ENCODE results near the gene PLPP4.
A peak's percentile ranks its signal among the peaks of the same experiment; 100 is the strongest.

PLPP4 gene

GRCh38 chr10:120580918-120581895 lies 124.2 kb downstream of the PLPP4 start:
- no peak for ATAC-seq

DNA sequence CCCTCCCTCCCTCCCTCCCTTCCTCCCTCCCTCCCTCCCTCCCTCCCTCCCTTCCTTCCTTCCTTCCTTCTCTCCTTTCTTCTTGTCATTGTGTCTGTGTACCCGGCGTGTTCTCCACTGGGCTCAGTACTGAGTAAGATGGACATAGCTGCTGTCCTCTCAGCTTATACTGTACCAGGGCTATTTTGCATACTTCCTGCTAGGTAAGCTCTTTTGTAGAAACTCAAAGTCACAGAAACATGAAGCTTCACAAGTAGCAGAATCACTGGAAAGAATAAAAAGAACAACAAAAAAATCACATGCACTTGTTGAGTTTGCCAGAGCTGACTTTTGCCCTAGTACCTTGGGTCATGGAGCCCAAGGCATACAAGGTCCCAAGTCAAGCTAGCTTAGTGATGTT lies 125.7 kb downstream of the PLPP4 start:
- ATAC-seq: no peak

- no peak for ATAC-seq
Measured at GRCh38 chr10:120583424-120584108, 126.5 kb downstream of the PLPP4 start.

DNA sequence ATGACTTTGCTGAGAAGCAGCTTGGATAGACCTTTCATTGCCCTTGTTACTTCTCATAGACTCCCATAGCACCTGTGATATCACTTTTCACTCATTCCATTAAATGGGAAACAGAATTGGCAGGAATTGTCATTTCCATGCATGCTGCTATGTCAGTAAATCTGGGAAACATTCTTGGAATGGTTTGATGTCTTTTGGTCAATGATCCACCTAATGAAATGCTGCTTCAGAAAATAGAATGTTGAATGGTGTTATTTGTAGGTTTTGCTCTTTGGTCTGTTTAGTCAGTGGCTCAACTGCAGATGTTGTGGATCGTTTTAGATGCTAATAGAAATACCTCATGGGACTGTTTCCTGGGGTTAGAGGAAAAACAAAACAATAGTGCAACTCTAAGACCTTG lies 127.8 kb downstream of the PLPP4 start:
- ATAC-seq: no peak

- ATAC-seq: no peak
Measured at GRCh38 chr10:120586471-120586872, 129.4 kb downstream of the PLPP4 start.

DNA sequence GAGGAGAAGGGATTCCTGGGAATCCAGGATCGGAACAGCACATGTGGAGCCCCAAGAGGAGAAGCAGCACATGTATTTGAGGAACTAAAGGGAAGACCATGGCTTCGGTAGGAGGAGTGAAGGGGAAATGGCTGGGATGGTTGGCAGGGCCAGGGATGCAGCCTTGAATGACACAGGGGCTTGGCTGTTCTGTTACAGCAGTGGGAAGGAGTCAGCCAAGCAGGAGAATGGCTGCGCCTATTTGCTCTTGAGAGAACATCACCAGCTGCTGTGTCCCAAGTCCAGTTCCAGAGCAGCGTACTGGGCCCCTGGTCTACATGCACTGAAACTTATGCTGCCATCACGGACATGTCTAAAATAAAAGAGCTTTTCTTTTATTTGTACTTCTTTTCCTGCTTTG lies 130.0 kb downstream of the PLPP4 start:
- no peak for ATAC-seq

DNA sequence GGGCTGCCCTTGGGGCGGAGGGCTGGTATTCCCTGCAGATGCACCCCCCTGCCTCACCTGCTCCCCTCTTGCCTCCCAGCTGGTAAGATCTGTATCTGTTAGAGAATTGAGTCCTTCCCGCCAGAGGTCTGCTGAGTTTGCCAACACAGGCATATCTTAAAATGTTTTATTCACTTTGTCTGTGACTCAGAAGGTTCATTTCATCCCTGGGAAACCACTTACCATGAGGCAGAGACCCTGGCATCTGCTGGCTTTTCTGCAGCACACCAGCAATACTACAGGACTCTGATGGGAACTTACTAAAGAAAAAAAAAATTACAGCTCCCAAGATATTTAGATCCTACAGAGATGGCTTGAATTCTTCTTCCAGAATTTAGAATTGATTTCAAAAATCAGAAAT lies 131.3 kb downstream of the PLPP4 start:
- ATAC-seq: no peak

GRCh38 chr10:120593693-120594092 lies 136.7 kb downstream of the PLPP4 start:
- ATAC-seq: no peak

DNA sequence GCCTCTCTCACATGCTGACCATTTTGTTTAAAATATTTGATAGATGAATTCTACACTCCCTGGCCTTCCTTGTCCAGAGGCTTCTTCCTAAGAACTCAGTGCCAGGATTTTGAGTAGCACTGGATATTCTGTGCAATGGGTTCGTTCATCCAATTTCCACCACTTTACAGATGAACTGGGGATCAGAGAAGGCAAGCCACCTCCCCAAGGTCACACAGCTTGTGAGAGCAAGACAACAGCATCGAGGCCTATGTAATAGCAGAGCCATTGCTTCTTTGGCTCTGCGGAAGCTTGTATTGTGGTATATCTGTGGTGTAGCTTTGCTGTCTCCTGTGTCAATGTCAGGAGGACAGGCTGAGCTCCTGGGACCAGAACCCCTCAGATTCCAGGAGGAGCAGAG lies 140.9 kb downstream of the PLPP4 start:
- ATAC-seq: no peak

- no peak for ATAC-seq
Measured at GRCh38 chr10:120598386-120598785, 141.4 kb downstream of the PLPP4 start.

GRCh38 chr10:120599200-120599724 lies 142.2 kb downstream of the PLPP4 start:
- ATAC-seq: no peak

DNA sequence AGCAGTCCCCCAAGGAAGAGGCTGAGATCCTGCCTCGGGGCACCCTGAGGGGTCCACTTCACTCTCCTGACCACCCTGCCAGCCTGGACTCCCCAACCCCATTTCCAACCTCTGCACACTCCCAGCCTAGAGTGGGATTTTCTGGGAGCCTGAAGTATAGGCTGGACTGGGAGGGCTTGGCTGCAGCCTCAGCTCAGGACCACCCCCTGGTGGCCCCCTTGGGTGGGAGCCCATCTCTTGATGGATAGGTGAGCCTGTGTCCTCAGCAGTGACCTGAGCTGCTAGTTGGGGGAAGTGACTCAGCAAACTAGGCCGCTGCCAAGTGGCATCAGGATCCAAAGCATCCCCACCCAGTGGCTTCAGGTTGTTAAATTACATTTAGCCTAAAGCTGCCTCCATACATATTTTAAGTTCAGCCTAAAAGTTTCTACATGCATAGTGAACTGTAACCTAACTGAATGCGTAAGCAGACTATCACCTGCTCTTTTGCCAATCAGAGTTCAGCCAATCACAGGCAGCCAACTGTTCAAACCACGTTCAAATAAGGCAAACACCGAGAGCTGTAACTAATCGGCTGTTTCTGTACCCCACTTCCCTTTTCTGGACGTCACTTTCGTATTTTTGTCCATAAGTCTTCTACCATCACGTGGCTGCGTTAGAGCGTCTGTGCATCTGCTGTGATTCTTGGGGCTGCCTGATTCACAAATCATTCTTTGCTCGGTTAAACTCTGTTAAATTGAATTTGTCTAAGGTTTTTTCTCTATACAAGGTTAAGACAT lies 144.0 kb downstream of the PLPP4 start:
- no peak for ATAC-seq

DNA sequence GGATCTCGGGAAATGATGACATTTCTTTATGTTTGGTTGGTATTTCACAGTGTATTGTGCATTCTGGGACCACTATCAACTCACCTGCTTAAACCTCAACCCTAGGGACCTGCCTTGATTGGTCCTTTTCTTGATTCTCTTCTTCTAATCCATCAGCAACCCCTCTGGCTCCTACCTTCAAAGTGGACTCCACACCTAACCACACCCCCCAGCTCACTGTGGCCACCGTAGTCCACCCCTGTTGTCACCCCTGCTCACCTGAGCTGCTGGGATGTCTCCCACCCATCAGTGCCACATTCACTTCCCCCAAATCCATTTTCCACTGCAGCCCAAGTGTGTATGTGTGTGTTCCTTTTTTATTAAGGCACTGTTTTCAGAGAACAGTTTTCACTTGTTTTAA lies 145.0 kb downstream of the PLPP4 start:
- ATAC-seq: no peak

- no peak for ATAC-seq
Measured at GRCh38 chr10:120605410-120605809, 148.4 kb downstream of the PLPP4 start.

DNA sequence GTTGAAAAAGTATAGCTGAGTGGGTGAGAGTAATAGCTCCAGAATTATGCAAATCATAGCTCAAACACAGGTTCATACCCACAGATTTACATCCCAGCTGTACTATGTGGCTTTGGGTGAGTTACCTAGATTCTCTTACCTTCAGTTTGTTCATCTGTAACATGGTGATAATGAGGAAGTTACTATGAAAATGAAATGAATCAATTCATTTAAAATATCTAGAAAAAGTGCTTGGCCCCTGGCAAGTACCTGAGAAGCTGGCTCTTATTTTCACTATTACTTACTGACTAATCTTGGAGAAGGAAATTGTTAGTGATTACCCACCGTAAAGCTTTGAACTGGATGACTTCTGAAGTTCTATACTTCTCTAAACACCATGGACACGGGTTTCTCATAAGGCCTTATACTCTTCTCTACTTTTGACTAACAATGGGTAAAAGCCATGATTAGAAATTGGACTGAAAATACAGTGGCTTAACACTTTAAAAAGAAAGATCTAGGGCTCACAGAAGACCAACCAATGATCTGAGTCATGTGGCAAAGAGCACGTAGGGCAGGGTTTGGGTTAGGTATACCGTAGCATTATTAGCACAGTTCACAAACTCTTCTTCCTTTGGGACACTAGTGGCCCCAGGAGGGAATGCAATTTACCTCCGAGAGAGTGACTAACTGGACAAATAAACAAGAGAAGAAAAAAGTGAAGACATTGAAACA lies 149.2 kb downstream of the PLPP4 start:
- peak; percentile 53 to 61 for ATAC-seq

DNA sequence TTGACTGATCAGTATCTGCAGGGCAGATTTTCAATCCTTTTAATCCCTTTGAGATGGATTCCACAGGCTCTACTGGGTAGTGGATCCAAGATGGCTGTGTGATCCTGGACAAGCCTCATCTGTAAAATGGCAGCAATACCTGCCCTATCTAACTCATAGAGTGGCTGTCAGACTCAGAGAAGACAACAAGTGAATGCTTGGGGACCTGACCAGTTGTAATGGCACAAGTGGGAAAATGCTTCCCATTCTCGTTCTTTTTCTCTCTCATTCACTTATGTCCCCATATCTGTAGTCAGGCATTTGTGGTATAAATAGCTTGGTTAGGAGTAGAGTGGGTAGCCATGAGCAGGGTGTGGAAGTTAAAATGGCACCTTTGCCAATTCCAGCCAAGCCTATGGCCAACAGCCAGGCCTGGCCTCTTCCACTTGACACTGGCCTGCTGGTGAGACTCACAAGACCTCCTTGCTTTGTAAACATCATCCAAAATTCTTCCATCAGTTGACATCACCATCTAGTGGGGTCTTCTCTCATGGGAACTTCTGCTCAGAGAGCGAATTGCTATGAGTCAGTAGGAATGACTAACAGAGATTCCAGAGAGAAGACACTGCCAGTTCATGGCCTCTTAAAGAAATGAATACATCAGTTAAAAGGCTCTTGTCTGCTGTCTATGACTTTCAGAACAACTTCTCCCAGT lies 150.1 kb downstream of the PLPP4 start:
- peak in 1 of 2 donors; percentile 18 for ATAC-seq

GRCh38 chr10:120607710-120608703 lies 151.0 kb downstream of the PLPP4 start:
- peak in 1 of 2 donors; percentile 23 for ATAC-seq

GRCh38 chr10:120609006-120609405 lies 152.0 kb downstream of the PLPP4 start:
- ATAC-seq: no peak

DNA sequence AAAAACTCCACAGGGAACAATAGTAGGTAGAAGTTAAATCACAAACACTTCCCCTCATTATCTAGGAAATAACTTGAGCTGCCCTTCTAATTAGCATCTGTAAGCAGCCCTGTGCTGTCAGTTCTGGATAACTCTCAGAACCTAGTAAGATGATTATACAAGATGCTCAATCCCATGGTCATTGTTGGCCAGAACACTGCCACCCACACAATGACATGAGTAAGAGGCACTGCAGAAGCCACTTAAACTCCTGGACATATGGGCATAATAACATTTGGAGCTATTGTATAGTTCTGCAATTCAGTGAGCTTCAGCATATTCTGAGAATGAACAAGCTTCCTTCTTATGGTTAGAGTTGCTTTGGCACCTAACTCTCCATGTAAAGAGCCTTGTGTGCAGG lies 153.8 kb downstream of the PLPP4 start:
- no peak for ATAC-seq

- no peak for ATAC-seq
Measured at GRCh38 chr10:120612756-120613155, 155.7 kb downstream of the PLPP4 start.
